Loucy (cell line): ENCODE results near the gene OSBPL3.

Experiments used
- H2AFZ ChIP-seq: fragments of 200-600 bp; sonication (generic); 2 replicates; pipeline ENCODE4 v1.6.0; 2016; ENCODE audit warnings: antibody characterized with exemption, mild to moderate bottlenecking, low read length, moderate library complexity
- H3F3A ChIP-seq: fragments of 200-600 bp; 2 replicates; pipeline ENCODE4 v1.6.0; 2016; ENCODE audit warnings: antibody characterized with exemption, low read depth, mild to moderate bottlenecking
- H3K27me3 ChIP-seq: fragments of 200-600 bp; sonication (generic); 2 replicates; pipeline ENCODE4 v1.6.1; 2014; ENCODE audit warnings: low read length, mild to moderate bottlenecking; ENCODE audit not compliant: insufficient read depth, poor library complexity, severe bottlenecking
- H3K36me3 ChIP-seq: fragments of 200-600 bp; sonication (generic); 2 replicates; pipeline ENCODE4 v1.6.1; 2016; ENCODE audit warnings: low read length; ENCODE audit not compliant: insufficient read depth
- H3K4me1 ChIP-seq: fragments of 200-600 bp; sonication (generic); 2 replicates; pipeline ENCODE4 v1.5.1; 2014; ENCODE audit warnings: low read length, mild to moderate bottlenecking; ENCODE audit not compliant: insufficient read depth, poor library complexity, severe bottlenecking
- H3K4me2 ChIP-seq: fragments of 200-600 bp; sonication (generic); 2 replicates; pipeline ENCODE4 v1.6.0; 2014; ENCODE audit warnings: antibody characterized with exemption, low read length, low read depth, mild to moderate bottlenecking; ENCODE audit not compliant: poor library complexity, severe bottlenecking
- H3K4me3 ChIP-seq: fragments of 200-600 bp; sonication (generic); 2 replicates; pipeline ENCODE4 v1.5.1; 2014; ENCODE audit warnings: low read length, mild to moderate bottlenecking, mixed read lengths; ENCODE audit not compliant: poor library complexity, severe bottlenecking
- H3K79me2 ChIP-seq: fragments of 200-600 bp; sonication (generic); 2 replicates; pipeline ENCODE4 v1.6.1; 2014; ENCODE audit warnings: low read length; ENCODE audit not compliant: insufficient read depth
- H3K9ac ChIP-seq: fragments of 200-600 bp; sonication (generic); 2 replicates; pipeline ENCODE4 v1.6.0; 2014; ENCODE audit warnings: mild to moderate bottlenecking, low read depth, low read length, moderate library complexity; ENCODE audit not compliant: poor library complexity, severe bottlenecking
- H3K9me2 ChIP-seq: fragments of 200-600 bp; sonication (generic); replicated peaks from 2 replicates; pipeline ENCODE4 v1.6.1; 2016; ENCODE audit warnings: low read depth, low read length, mixed read lengths
- H3K9me3 ChIP-seq: fragments of 200-600 bp; sonication (generic); 2 replicates; pipeline ENCODE4 v1.6.1; 2014; ENCODE audit warnings: mild to moderate bottlenecking, antibody characterized with exemption, low read length, low read depth; ENCODE audit not compliant: insufficient read depth
- H4K20me1 ChIP-seq: fragments of 200-600 bp; sonication (generic); 2 replicates; pipeline ENCODE4 v1.6.0; 2014; ENCODE audit warnings: antibody characterized with exemption, low read length, mild to moderate bottlenecking; ENCODE audit not compliant: insufficient read depth, poor library complexity, severe bottlenecking
- CTCF ChIP-seq: fragments of 200-600 bp; sonication (generic); conservative IDR thresholded peaks from 2 replicates; pipeline ENCODE4 v1.5.1; 2014; ENCODE audit warnings: mild to moderate bottlenecking, antibody characterized with exemption, low read length
- EZH2phosphoT487 ChIP-seq: fragments of 200-600 bp; IDR thresholded peaks from 2 replicates; pipeline ENCODE4 v1.6.1; 2018; ENCODE audit warnings: antibody characterized with exemption, mild to moderate bottlenecking, moderate library complexity, borderline replicate concordance

OSBPL3 gene

GRCh38 chr7:24948739-24949138 is 31.2 kb downstream of the OSBPL3 start:
- Histone ChIP-seq H3K27me3 (no peaks in the 10 kb centered on the region), H3K79me2 (peaks cover 99% of the 10 kb centered on the region), H3K9me2 (no peaks in the 10 kb centered on the region), H3K36me3 (no peaks in the 10 kb centered on the region), H3F3A (no peaks in the 10 kb centered on the region), H3K9me3 (no peaks in the 10 kb centered on the region), H4K20me1 (peaks cover 36% of the 10 kb centered on the region), H3K4me2 (no peak overlapping the region), H3K9ac (no peak overlapping the region), H2AFZ (no peak overlapping the region), H3K4me3 (no peak overlapping the region), H3K4me1 (peaks cover 22% of the 10 kb centered on the region)
- TF ChIP-seq CTCF (no peak), EZH2phosphoT487 (no peak)

GRCh38 chr7:24946467-24946866 is 33.5 kb downstream of the OSBPL3 start:
- Histone ChIP-seq H3K9me2 (no peaks in the 10 kb centered on the region), H2AFZ (no peak overlapping the region), H3K9ac (no peak overlapping the region), H3F3A (no peaks in the 10 kb centered on the region), H3K79me2 (peaks cover 99% of the 10 kb centered on the region), H3K4me1 (peaks cover 31% of the 10 kb centered on the region), H3K4me2 (no peak overlapping the region), H4K20me1 (peaks cover 27% of the 10 kb centered on the region), H3K9me3 (no peaks in the 10 kb centered on the region), H3K36me3 (no peaks in the 10 kb centered on the region), H3K27me3 (no peaks in the 10 kb centered on the region), H3K4me3 (no peak overlapping the region)
- TF ChIP-seq CTCF (no peak), EZH2phosphoT487 (no peak)

DNA sequence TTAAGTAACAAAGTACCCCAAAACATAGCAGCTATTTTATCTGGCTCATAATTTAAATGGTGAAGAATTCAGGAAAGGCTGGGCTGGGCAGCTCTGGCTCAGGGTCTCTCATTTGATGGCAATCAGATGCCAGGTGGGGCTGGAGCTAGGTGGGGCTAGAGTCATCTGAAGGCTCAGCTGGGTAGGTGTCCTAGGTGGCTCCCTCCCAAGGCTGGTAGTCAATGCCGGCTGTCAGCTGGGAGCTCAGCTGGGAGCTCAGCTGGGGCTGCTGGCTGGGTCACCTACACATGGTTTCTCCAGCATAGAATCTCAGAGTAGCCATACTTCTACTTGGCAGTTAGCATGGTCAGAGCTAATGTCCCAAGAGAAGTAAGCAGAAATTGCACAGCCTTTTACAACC is 34.1 kb downstream of the OSBPL3 start:
- Histone ChIP-seq H3K27me3 (no peaks in the 10 kb centered on the region), H3K4me1 (peaks cover 31% of the 10 kb centered on the region), H3K36me3 (no peaks in the 10 kb centered on the region), H3K9me3 (no peaks in the 10 kb centered on the region), H3K4me2 (no peak overlapping the region), H3K9me2 (no peaks in the 10 kb centered on the region), H3F3A (no peaks in the 10 kb centered on the region), H3K79me2 (peaks cover 99% of the 10 kb centered on the region), H3K4me3 (no peak overlapping the region), H2AFZ (no peak overlapping the region), H3K9ac (no peak overlapping the region), H4K20me1 (peaks cover 23% of the 10 kb centered on the region)
- TF ChIP-seq EZH2phosphoT487 (no peak), CTCF (no peak)
